ENCODE results near the gene TMEM51. TPM values are rescaled to one million over a fixed set of nuclear protein-coding genes. Genes with fewer than 3 reads are reported as not detected.
"Not testable (repeated sequence)": the region's sequence is repeated elsewhere in the genome, so short reads cannot be mapped to it uniquely, and the experiment has no call there.

Gene TMEM51
- polyA plus RNA-seq, 1 donor from 2014 or later: not detected

DNA sequence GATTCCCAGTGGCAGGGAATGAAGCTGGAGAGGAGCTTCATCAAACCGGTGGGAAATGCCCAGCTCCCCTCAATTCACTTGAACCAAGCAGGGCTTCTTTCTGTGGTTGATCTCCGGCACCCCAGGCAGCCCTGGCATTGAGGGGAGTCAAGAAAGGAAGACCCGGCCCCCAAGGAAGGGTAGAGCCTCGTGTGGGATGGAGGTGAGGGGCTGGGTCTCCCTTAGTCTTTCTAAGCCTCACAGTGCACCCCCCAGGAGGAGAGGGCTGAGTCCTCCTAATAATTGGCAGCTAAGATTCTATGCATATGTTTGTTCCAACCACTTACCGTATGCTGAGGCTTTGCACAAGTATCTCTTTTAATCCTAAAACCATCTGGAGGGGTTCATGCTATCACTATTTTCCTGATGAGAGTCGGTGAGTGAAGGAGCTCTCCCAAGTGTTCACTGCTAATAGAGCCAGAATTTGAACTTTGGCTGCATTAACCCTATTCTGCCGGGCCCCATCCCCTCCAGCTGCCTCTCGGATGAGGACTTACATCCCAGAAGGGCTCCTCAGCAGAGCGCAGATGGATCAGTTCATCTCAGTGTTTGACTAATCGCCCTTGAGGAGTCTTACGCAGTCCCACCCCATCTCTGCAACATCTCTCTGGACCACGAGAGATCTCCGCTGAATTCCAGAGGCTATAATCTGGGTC lies 33.1 kb upstream of the TMEM51 start:
- no peaks in the 10 kb centered on the region for H3K4me1 Mint-ChIP-seq
- H3K27me3 Mint-ChIP-seq: peaks cover 6% of the 10 kb centered on the region
- H3K4me3 Mint-ChIP-seq: no peak overlapping the region
- H3K27ac Mint-ChIP-seq: no peak overlapping the region
- no peaks in the 10 kb centered on the region for H3K36me3 Mint-ChIP-seq
- peaks cover 0 to 1% (median 0%) of the 10 kb centered on the region in 3 donors for H3K9me3 Mint-ChIP-seq

DNA sequence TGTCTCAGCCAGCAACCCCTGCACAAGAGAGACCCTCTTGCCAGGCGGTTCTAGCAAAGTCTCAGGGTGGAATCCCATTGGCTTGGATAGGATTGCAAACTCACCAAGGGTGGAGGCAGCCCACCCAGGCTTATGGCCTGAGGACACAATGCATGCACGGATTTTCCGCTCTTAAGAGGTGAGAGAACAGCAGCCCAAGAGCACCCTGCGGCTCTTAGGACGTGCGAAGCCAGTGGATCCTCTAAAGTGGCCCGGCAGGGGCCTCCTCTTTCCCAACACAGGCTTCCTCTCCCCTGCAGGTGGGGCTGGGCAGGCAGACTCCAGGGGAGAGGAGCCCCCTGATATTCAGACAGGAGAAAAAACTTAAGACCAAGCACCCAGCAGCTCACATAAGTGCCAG lies 31.2 kb upstream of the TMEM51 start:
- Mint-ChIP-seq H3K4me1 (no peaks in the 10 kb centered on the region), H3K4me3 (no peak overlapping the region), H3K9me3 (peaks cover 0 to 1% (median 0%) of the 10 kb centered on the region in 3 donors), H3K36me3 (no peaks in the 10 kb centered on the region), H3K27me3 (peaks cover 5% of the 10 kb centered on the region), H3K27ac (no peak overlapping the region)

DNA sequence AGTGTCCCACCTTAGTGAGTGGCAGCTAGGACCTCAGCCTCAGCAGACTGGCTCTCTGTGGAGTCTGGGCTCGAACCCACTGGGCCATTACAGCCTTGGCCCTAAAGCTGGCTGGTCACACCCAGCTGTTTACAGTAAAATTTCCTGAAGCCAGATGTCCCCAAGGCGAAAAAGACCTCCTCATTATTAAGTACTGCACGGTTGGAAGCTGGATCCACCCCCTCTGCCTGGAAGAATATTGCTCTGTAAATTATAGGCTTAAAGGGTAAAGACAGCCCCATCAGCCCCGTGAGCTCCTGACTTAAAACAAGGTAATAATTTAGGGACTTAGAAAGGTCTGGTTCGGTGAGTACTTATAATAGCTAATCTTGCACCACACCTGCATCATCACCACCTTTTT lies 30.3 kb upstream of the TMEM51 start:
- peaks cover 5% of the 10 kb centered on the region for H3K27me3 Mint-ChIP-seq
- no peak overlapping the region for H3K27ac Mint-ChIP-seq
- H3K9me3 Mint-ChIP-seq: peaks cover 0 to 1% (median 0%) of the 10 kb centered on the region in 3 donors
- no peak overlapping the region for H3K4me3 Mint-ChIP-seq
- H3K36me3 Mint-ChIP-seq: no peaks in the 10 kb centered on the region
- no peaks in the 10 kb centered on the region for H3K4me1 Mint-ChIP-seq

DNA sequence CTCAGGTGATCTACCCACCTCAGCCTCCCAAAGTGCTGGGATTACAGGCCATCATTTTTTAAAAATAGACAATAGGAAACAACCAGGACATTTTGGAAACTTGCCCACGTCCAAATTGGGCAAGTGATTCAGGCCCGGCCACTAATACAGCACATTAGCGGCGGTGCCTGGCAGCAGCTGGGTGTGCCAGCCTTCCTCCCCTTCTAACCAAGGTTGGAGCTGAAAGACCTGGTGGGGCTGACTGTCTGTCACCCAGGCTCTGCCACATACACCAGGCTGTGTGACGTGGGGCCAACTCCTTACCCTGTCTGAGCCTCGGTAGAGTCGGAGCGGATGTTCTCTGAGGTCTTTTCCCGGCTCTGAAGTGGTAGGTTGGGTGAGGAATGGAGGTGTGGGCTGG lies 29.6 kb upstream of the TMEM51 start:
- Mint-ChIP-seq H3K27me3 (peaks cover 7% of the 10 kb centered on the region), H3K4me3 (no peak overlapping the region), H3K27ac (no peak overlapping the region), H3K9me3 (peaks cover 0 to 1% (median 0%) of the 10 kb centered on the region in 3 donors), H3K4me1 (no peaks in the 10 kb centered on the region), H3K36me3 (no peaks in the 10 kb centered on the region)

DNA sequence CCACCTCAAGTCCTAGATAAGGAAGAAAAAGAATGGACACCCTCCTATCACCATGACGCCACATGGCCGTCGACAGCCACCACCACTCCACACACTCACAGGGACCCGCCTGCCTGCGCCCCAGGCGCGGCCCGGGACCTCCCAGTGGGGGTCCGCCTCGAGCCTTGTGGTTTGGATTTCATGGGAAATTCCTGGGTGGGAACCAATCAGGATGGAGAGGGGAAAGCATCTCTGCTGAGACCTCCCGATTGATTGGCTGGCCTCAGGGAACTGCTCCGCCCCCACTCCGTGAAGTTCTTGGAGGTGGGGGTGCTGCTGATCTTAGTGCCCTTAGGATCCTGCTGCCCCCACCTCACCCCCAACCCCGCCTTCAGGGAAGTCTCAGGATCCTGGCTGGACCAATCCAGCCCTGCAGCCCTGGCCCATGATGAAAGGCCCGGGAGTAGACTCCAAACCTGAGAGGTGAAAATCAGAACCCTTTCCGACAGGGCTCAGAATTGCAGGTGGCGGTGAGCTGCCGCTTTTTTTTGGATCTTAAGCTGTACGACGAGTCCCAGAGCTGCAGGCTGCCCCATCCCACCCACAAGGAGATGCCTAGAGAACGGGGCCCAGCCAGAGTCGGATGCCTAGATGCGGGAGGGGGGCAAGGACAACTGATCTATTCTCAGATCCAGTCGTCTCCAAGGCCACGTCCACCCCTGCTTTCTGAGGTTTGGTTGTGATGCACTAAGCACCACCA lies 29.0 kb upstream of the TMEM51 start:
- H3K4me1 Mint-ChIP-seq: no peaks in the 10 kb centered on the region

DNA sequence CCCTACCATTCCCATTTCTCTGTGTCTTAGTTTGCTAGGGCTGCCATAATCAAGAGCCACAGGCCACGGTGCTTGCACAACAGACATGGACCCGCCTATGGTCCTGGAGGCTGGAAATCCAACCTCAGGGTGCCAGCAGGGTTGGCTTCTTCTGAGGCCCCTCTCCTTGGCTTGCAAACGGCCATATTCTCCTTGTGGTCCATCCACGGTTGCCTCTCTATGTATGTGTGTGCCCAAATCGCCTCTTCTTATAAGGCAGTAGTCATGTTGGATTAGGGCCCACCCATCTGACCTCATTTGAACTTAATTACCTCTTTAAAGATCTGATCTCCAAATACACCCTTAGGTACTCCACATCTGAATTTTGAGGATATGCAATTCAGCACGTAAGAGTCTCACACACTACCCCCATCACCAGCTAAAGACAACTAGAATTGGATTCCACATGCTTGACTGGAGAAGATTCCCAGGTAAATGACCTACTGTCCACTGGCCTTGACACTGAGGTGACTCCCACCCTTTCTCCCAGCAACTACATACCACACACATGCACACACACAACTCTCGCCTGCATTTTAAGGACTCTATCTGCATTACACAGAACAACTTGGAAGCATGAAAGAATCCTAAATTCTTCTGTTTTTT lies 28.3 kb upstream of the TMEM51 start:
- Mint-ChIP-seq H3K27me3 (peaks cover 4% of the 10 kb centered on the region), H3K36me3 (no peaks in the 10 kb centered on the region), H3K4me1 (no peaks in the 10 kb centered on the region), H3K4me3 (no peak overlapping the region), H3K9me3 (peaks cover 0 to 1% (median 0%) of the 10 kb centered on the region in 3 donors), H3K27ac (no peak overlapping the region)

More for the DNA sequence above, 29.0 kb upstream of the TMEM51 start:
- no peak overlapping the region for H3K27ac Mint-ChIP-seq
- H3K4me3 Mint-ChIP-seq: no peak overlapping the region
- no peaks in the 10 kb centered on the region for H3K36me3 Mint-ChIP-seq
- peaks cover 0 to 1% (median 0%) of the 10 kb centered on the region in 3 donors for H3K9me3 Mint-ChIP-seq
- H3K27me3 Mint-ChIP-seq: peaks cover 4% of the 10 kb centered on the region

DNA sequence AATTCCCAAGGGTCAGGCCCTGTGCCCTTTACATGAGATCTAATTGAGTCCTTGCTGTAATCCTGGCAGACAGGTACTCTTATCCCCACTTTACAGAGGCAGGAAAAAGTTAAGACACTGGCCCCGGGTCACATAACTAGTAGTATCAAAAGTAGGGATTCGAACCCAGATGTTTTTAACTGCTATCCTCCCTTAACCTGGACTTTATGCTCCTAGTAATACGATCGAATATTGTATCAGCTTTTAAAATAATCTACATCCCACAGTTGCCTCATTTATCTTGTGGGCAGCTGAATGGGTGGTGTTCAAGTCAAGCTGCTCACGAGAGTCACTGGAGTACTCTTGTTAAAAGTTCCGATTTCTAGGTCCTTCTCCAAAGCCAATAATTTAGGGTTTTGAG lies 25.5 kb upstream of the TMEM51 start:
- no peaks in the 10 kb centered on the region for H3K4me1 Mint-ChIP-seq
- peaks cover 6% of the 10 kb centered on the region for H3K27me3 Mint-ChIP-seq
- no peak overlapping the region for H3K27ac Mint-ChIP-seq
- no peak overlapping the region for H3K4me3 Mint-ChIP-seq
- no peaks in the 10 kb centered on the region for H3K36me3 Mint-ChIP-seq
- peaks cover 0 to 1% (median 0%) of the 10 kb centered on the region in 3 donors for H3K9me3 Mint-ChIP-seq

DNA sequence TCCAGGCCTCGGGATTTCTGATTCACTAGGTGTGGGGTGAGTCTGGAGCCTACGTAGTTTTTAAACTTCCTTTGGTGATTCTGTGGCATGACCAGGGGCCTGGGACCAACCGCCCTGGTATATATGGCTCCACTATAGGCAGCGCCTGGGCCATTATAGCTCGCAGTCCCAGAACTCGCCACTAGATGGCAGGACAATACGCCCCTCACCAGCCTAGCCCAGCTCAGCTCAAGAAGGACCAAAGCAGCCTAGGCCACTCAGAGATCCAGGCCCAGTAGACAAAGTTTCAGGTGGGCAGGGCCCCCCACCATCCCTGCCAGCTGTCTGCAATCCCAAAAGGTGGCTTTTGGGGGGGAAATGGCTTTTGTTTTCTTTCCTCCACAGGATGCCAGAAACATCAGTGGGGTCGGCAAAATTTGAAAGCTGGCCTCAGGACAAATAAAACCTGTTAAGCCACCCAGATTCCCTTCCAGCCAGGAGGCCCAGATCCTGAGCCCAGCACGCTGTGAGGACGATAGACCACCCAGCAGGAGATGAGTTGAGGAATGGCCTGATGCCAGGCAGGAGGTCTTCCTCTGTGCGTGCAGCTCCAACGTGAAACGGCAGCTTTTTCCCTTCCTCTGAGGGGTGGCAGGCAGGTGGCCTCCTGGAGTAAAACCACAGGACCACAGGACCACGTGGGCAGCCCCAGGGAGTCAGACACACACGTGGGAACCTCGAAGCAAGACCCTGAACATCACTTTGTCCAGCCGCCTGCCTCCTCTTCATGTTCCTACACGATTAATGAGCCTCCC lies 24.8 kb upstream of the TMEM51 start:
- peaks cover 0 to under 1% (median 0%) of the 10 kb centered on the region in 3 donors for H3K9me3 Mint-ChIP-seq
- peaks cover 7% of the 10 kb centered on the region for H3K27me3 Mint-ChIP-seq
- H3K4me1 Mint-ChIP-seq: no peaks in the 10 kb centered on the region
- H3K36me3 Mint-ChIP-seq: no peaks in the 10 kb centered on the region
- H3K4me3 Mint-ChIP-seq: no peak overlapping the region
- H3K27ac Mint-ChIP-seq: no peak overlapping the region

DNA sequence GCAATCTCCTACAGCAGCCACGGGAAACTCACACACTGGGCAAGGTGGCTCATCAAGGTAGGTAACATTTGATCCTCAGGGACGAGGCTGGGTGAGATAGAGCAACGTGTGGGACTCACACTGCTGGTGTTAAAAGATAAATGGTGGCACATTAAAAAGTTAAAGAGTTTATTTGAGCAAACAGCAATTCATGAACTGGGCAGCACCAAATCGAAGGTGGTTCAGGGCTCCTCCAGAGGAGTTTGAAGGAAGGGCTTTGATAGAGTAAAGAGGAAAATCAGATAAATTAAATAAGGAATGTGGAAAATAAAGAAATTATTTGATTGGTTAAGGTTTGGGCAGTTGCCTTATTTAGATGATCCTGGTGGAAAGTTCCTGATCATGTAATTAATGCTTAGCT lies 23.6 kb upstream of the TMEM51 start:
- Mint-ChIP-seq H3K4me1 (no peaks in the 10 kb centered on the region), H3K36me3 (no peaks in the 10 kb centered on the region), H3K27ac (no peak overlapping the region), H3K9me3 (no peaks in the 10 kb centered on the region), H3K27me3 (peaks cover 12% of the 10 kb centered on the region), H3K4me3 (no peak overlapping the region)

DNA sequence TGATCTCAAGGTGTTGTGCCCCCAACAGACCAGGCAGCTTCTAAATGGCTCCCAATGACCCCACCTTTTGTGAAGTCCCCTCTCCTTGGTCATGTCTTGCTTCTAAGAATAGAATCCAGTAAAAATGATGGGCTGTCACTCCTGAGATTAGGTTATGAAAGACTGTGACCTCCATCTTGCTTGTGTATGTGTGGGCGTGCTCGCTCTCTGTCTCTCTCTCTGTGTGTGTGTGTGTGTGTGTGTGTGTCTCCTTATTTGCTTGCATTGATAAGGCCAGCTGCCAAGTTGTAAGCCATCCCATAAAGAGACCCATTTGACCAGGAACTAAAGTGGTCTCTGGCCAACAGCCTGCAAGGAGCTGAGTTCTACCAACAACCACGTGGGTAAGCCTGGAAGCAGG lies 22.9 kb upstream of the TMEM51 start:
- no peak overlapping the region for H3K4me3 Mint-ChIP-seq
- H3K27ac Mint-ChIP-seq: no peak overlapping the region
- H3K36me3 Mint-ChIP-seq: no peaks in the 10 kb centered on the region
- peaks cover 12% of the 10 kb centered on the region for H3K27me3 Mint-ChIP-seq
- H3K4me1 Mint-ChIP-seq: no peaks in the 10 kb centered on the region
- no peaks in the 10 kb centered on the region for H3K9me3 Mint-ChIP-seq

DNA sequence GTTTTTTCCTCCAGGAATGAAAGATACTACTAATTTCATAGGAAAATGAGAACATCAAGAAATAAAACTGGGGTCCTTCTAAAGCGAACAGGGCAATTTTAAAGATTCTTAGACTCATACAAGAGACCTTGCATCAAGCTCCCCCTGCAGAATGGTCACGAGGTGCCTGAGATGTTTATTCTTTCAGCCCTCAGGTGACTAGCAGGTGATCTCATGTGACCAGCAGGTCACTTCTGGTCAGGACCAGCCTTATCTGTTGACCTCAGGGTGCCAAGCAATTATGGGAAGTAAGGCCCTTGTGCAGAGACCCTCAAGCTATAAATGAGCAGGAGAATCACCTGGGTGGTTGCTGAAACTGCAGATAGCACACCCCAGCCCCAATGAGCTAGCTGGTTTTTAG lies 20.6 kb upstream of the TMEM51 start:
- peaks cover 22% of the 10 kb centered on the region for H3K27me3 Mint-ChIP-seq
- H3K36me3 Mint-ChIP-seq: no peaks in the 10 kb centered on the region
- no peaks in the 10 kb centered on the region for H3K4me1 Mint-ChIP-seq
- peaks cover 0 to 2% (median 2%) of the 10 kb centered on the region in 3 donors for H3K9me3 Mint-ChIP-seq
- H3K27ac Mint-ChIP-seq: no peak overlapping the region
- no peak overlapping the region for H3K4me3 Mint-ChIP-seq

DNA sequence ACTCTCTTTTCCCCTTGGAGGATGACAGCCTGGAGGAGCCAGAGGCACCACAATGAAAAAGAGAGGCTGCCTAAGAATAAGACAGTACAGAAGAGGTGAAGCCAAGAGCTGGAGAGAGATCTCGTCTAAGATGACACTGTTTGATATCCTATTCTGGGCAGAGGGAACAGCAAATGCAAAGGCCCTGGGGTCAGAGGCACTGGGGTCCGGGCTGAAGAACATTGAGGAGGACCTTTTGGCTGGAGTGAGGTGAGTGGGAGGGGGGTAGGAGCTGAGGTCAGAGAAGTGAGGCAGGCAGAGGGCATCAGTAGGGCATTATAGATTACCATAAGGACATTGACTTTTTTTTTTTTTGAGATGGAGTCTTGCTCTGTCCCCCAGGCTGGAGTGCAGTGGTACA lies 19.3 kb upstream of the TMEM51 start:
- no peaks in the 10 kb centered on the region for H3K36me3 Mint-ChIP-seq
- no peak overlapping the region for H3K4me3 Mint-ChIP-seq
- H3K9me3 Mint-ChIP-seq: peaks cover 0 to 2% (median 2%) of the 10 kb centered on the region in 3 donors
- peaks cover 25% of the 10 kb centered on the region for H3K27me3 Mint-ChIP-seq
- H3K4me1 Mint-ChIP-seq: no peaks in the 10 kb centered on the region
- no peak overlapping the region for H3K27ac Mint-ChIP-seq

DNA sequence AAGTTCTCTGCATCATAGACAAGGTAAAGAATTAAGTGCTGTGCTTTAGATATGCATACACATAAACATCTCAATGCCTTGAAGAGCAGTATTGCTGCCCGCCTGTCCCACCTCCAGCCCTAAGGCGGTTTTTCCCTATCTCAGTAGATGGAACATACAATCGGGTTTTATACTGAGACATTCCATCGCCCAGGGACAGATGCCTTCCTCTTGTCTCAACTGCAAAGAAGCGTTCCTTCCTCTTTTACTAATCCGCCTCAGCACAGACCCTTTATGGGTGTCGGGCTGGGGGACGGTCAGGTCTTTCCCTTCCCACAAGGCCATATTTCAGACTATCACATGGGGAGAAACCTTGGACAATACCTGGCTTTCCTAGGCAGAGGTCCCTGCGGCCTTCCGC lies 17.9 kb upstream of the TMEM51 start:
- not testable (repeated sequence) for H3K36me3 Mint-ChIP-seq, H3K27ac Mint-ChIP-seq, H3K4me1 Mint-ChIP-seq, H3K4me3 Mint-ChIP-seq, H3K9me3 Mint-ChIP-seq
- H3K27me3 Mint-ChIP-seq: peaks cover 26% of the 10 kb centered on the region

DNA sequence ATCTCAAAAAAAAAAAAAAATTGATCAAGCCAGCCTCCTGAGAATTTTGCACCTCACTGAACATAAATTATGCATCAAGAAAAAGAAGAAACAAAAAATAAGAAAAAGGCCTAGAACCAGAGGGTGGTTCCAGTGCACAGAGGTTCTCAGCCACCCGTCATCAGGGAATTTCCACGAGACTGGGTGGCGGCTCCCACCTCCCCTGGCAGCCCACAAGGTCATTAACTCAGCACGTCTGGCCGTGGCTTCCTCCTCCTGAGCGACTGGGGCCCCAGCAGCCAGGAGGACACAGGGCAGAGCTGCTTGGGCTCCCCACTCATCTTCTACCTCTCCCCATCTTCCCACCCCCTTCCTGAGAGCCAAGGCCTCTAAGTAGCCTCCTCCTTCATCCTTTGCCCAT lies 15.7 kb upstream of the TMEM51 start:
- no peak overlapping the region for H3K27ac Mint-ChIP-seq
- H3K27me3 Mint-ChIP-seq: peaks cover 34% of the 10 kb centered on the region

More for the DNA sequence above, 15.7 kb upstream of the TMEM51 start:
- Mint-ChIP-seq H3K4me1 (no peaks in the 10 kb centered on the region), H3K36me3 (no peaks in the 10 kb centered on the region), H3K9me3 (peaks cover 0 to 2% (median 2%) of the 10 kb centered on the region in 3 donors), H3K4me3 (no peak overlapping the region)

All from IgD-negative memory B cell (primary cell).